Measurements from ENCODE around the gene RBM28.

Gene RBM28

DNA sequence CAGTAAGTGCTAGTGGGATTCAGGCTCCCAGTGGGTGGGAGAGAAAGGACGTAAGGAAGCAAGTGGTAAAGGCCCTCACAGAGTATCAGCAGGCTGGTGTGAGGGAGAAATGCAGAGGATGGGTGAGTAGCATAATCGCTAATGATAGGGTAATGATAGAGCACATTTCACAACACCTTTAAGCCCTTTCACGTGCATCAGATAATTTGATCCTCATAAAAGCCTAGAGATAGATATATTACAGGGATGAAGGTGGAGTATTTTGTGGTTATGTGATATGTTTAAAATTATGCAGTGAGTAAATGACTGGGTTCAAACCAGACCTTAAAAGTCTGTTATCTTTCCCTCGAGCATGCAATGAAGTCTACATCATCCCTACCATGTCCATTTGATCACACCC, 92.4 kb downstream of the RBM28 start:
- no peak overlapping the region for H3K27ac ChIP-seq
- H3K9me3 ChIP-seq: no peaks in the 10 kb centered on the region
- intact Hi-C loops (cut with DNase I; ENCODE audit: low total_unique reads): no loop called here
- DNase-seq: no peak
- no peaks in the 10 kb centered on the region for H3K27me3 ChIP-seq
- H3K4me1 ChIP-seq: no peaks in the 10 kb centered on the region
- TF ChIP-seq CTCF (IDR thresholded peaks at IDR 0.05): no peak
- no peaks in the 10 kb centered on the region for H3K36me3 ChIP-seq
- H3K4me3 ChIP-seq: no peak overlapping the region
